ENCODE results near the gene MFSD6. TPM values are rescaled to one million over a fixed set of nuclear protein-coding genes. Genes with fewer than 3 reads are reported as not detected.

MFSD6 gene
- total and polyA plus RNA-seq, 2 of the 8 experiments (the other 6 are each of a cell fraction or from before 2014, with no cell fraction given), result 1.8 to 5.1 TPM

GRCh38 chr2:190545093-190545492, 136.9 kb downstream of the MFSD6 start:
- Histone ChIP-seq H3K23ac (ENCODE audit: insufficient read length) (no peak overlapping the region), H3K9me3 (ENCODE audit: insufficient read depth in 2 of 2, low read depth in 1 of 2, low read length in 1 of 2) (peaks cover 4 to 5% of the 10 kb centered on the region in 2 experiments; a peak in 3 of 4 replicates), H3K18ac (ENCODE audit: extremely low read depth, low read length) (no peak overlapping the region), H3K27ac (ENCODE audit: low read depth, low read length) (no peak overlapping the region), H2BK120ac (replicated peaks; ENCODE audit: low read depth, low read length) (no peak overlapping the region), H4K91ac (replicated peaks; ENCODE audit: insufficient read length, low read length) (no peak overlapping the region), H3K14ac (ENCODE audit: insufficient read length) (no peak overlapping the region), H2AK5ac (ENCODE audit: low read depth, low read length) (no peak overlapping the region), H3K4me2 (ENCODE audit: insufficient read depth in 1 of 2, low read depth in 2 of 2, low read length in 2 of 2) (no peak overlapping the region), H3K23me2 (ENCODE audit: low read depth, low read length) (no peaks in the 10 kb centered on the region), H3K27me3 (replicated peaks in 1 of 4; ENCODE audit: control insufficient read depth in 3 of 4, extremely low read depth in 1 of 4, insufficient read depth in 3 of 4, low read length in 3 of 4) (no peaks in the 10 kb centered on the region), H3K4me3 (ENCODE audit: extremely low read depth in 1 of 4, insufficient read depth in 2 of 4, low read depth in 3 of 4, low read length in 4 of 4) (no peak overlapping the region), H3K4me1 (replicated peaks in 1 of 4; ENCODE audit: control insufficient read depth in 3 of 4, insufficient read depth in 4 of 4, low read length in 3 of 4) (no peaks in the 10 kb centered on the region), H3K79me2 (ENCODE audit: control insufficient read depth in 1 of 2, insufficient read depth in 2 of 2, low read length in 2 of 2) (no peaks in the 10 kb centered on the region), H2AFZ (ENCODE audit: low read length) (no peak overlapping the region), H2BK20ac (ENCODE audit: low read length) (no peak overlapping the region), H3K36me3 (ENCODE audit: control insufficient read depth in 2 of 4, insufficient read depth in 4 of 4, low read length in 3 of 4) (no peaks in the 10 kb centered on the region; a peak in 1 of 8 replicates), H3K56ac (replicated peaks; ENCODE audit: insufficient read length, low read depth, low read length) (no peak overlapping the region), H3K4ac (replicated peaks; ENCODE audit: insufficient read length, low read depth, low read length) (no peak overlapping the region), H4K5ac (ENCODE audit: insufficient read length, low read depth, low read length) (no peak overlapping the region), H2BK15ac (ENCODE audit: low read length) (no peak overlapping the region), H2BK5ac (ENCODE audit: low read depth, low read length) (no peak overlapping the region), H4K8ac (ENCODE audit: extremely low read depth, insufficient read depth, low read length) (no peak overlapping the region), H4K20me1 (replicated peaks in 1 of 2; ENCODE audit: control insufficient read depth in 1 of 2, insufficient read depth in 2 of 2, low read length in 2 of 2) (no peaks in the 10 kb centered on the region), H3K79me1 (ENCODE audit: low read depth, low read length) (no peaks in the 10 kb centered on the region), H3K9ac (replicated peaks in 1 of 4; ENCODE audit: extremely low read depth in 1 of 4, low read depth in 3 of 4, low read length in 3 of 4) (no peak overlapping the region), H2BK12ac (ENCODE audit: low read depth, low read length) (no peak overlapping the region)
- DNase-seq (ENCODE audit: low read depth in 1 of 2, low spot score in 2 of 2) (no peak), FAIRE-seq (no peak)
- 77% methylated on average over 3 of the region's 3 CpGs; no CpG with 5 or more reads in 1 of the 2 experiments for WGBS, 2 experiments (ENCODE audit: extremely low coverage in 1 of 2, insufficient coverage in 1 of 2, insufficient read length in 1 of 2, insufficient replicate concordance in 2 of 2, low coverage in 1 of 2, low lambda C conversion rate in 2 of 2, missing lambda C conversion rate in 1 of 2)
- ChIA-PET CTCF (ENCODE audit: partially characterized antibody) (interaction anchor here (0.6 to 1.9 kb wide), 2 partner anchors 12 to 119 kb away, joined by 3 to 5 read pairs; no protein-coding TSS in a partner anchor), POLR2A (ENCODE audit: partially characterized antibody) (interaction anchor here (1.2 to 1.7 kb wide), 3 partner anchors 9 to 11 kb away, joined by 3 to 5 read pairs (median 4); partner anchors contain the start of gene NEMP2)
- TF ChIP-seq POLR2AphosphoS5 (IDR thresholded peaks at IDR 0.05; ENCODE audit: low read depth, low read length) (no peak), RNF2 (IDR thresholded peaks at IDR 0.05; ENCODE audit: borderline replicate concordance, low read depth, low read length, missing control alignments, poor library complexity, severe bottlenecking) (no peak), SAP30 (IDR thresholded peaks at IDR 0.05; ENCODE audit: insufficient read depth, insufficient replicate concordance, low read length) (no peak), CHD2 (IDR thresholded peaks at IDR 0.05; ENCODE audit: low read length) (no peak), KDM1A (IDR thresholded peaks at IDR 0.05; ENCODE audit: borderline replicate concordance, low read length) (no peak), MAFK (IDR thresholded peaks at IDR 0.05; ENCODE audit: low read depth, low read length) (no peak), CTCF (IDR thresholded peaks at IDR 0.05; ENCODE audit: control extremely low read depth in 1 of 3, insufficient read depth in 1 of 3, low read depth in 1 of 3, low read length in 3 of 3) (no peak), ASH2L (IDR thresholded peaks at IDR 0.05; ENCODE audit: low read length) (no peak), TAF7 (optimal IDR thresholded peaks at IDR 0.05; ENCODE audit: borderline replicate concordance, low read depth, low read length) (no peak), KDM4A (IDR thresholded peaks at IDR 0.05; ENCODE audit: low read depth, low read length, severe bottlenecking) (no peak)
